BLaER1 (cell line): ENCODE results near the gene NR2F6.
A peak's percentile ranks its signal among the peaks of the same experiment; 100 is the strongest.

Experiments used
- H3K27ac ChIP-seq: shearing (Covaris generic); formaldehyde crosslinking; 2 replicates; pipeline ENCODE4 v1.8.1; 2022
- H3K27me3 ChIP-seq: shearing (Covaris generic); formaldehyde crosslinking; 2 replicates; pipeline ENCODE4 v1.8.1; 2022
- H3K36me3 ChIP-seq: shearing (Covaris generic); formaldehyde crosslinking; 2 replicates; pipeline ENCODE4 v1.8.1; 2022
- H3K4me1 ChIP-seq: shearing (Covaris generic); formaldehyde crosslinking; 2 replicates; pipeline ENCODE4 v1.8.1; 2022
- H3K4me2 ChIP-seq: shearing (Covaris generic); formaldehyde crosslinking; 2 replicates; pipeline ENCODE4 v1.8.1; 2022
- H3K4me3 ChIP-seq: shearing (Covaris generic); formaldehyde crosslinking; 2 replicates; pipeline ENCODE4 v1.8.1; 2022
- H3K9ac ChIP-seq: shearing (Covaris generic); formaldehyde crosslinking; 2 replicates; pipeline ENCODE4 v1.8.1; 2022
- H3K9me3 ChIP-seq: shearing (Covaris generic); formaldehyde crosslinking; 2 replicates; pipeline ENCODE4 v1.8.1; 2022
- H4K20me1 ChIP-seq: shearing (Covaris generic); formaldehyde crosslinking; 2 replicates; pipeline ENCODE4 v1.8.1; 2022
- Cebpa-rat ChIP-seq: shearing (Covaris generic); IDR thresholded peaks from 2 replicates; pipeline ENCODE4 v1.8.1; 2022

Gene NR2F6

DNA sequence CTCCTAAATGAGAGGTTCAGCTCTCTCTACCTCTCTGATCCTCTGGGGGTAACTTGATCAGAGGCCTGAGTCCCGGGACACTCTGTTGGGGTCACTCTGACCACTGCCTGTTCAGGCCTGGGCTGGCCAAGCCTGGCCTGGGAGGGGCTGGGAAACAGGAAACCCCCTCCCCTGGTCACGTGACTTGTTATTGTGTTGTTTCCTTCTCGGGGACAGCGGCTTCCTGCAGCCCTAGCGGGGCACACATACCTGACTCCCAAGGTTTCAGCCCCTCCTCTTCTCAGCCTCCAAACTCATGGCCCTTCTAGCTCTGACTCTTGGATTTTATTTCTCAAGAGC lies 18.9 kb upstream of the NR2F6 start, which contains the start of gene USHBP1:
TSS of gene USHBP1 (minus strand) at position 105 of the 339 bp plus-strand sequence. CDS start 446 bp downstream, outside the sequence.
- TF ChIP-seq Cebpa-rat = no peak
- Histone ChIP-seq H3K27me3 (no peaks in the 10 kb centered on the region), H3K4me2 (peak within 1 kb of the TSS; percentile 40), H3K9ac (no peak within 1 kb of the TSS), H3K27ac (0 out of 2 replicates have a peak within 1 kb of the TSS, but pooled peaks have one; percentile 20), H3K36me3 (peaks cover 11% of the 10 kb centered on the region), H4K20me1 (no peaks in the 10 kb centered on the region), H3K4me3 (no peak within 1 kb of the TSS), H3K9me3 (no peaks in the 10 kb centered on the region), H3K4me1 (peaks cover 51% of the 10 kb centered on the region)

DNA sequence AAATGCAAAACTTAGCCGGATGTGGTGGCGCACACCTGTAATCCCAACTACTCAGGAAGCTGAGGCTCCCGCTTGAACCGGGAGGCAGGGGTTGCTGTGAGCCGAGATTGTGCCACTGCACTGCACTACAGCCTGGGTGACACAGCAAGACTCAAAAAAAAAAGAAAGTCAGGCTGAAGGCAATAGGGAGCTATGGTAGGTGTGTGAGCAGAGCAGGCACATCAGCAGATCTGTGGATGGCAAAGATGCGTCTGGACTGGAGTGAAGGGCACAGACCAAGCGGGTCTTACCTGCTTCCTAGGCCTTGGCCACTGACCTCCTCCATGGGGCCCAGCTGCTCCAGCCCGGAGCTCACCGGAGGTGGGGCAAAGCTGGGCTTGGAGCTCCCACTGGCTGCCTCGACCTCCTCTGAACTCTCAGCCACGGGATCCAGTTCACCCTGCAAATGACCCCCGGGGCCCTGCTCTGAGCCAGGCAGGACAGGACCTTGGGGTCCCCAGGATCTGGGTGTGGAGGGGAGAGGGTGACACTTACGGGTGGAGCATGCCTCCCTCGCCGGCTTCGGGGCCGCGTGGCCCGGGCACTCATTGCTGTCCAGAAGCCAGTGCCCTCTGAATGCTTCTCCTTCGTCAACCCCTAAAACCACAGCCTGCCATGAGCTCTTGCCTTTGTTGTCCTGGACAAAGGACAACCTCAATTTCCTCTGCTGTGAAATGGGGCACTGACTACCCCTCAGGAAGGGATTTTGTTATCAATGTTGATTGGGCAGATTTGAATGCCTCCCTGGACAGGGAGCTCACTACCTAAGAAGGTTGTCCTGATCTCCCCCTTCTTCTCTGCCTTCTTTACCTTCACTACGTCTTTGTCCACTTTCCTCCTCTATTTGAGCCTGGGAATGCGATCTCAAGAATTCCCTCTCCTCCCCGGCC lies 18.3 kb upstream of the NR2F6 start:
- H4K20me1 ChIP-seq = no peaks in the 10 kb centered on the region
- no peaks in the 10 kb centered on the region for H3K9me3 ChIP-seq
- no peak for TF ChIP-seq Cebpa-rat
- H3K27me3 ChIP-seq = no peaks in the 10 kb centered on the region
- H3K27ac ChIP-seq = 0 out of 2 replicates have a peak overlapping the region, but pooled peaks have one; percentile 20
- H3K4me3 ChIP-seq = no peak overlapping the region
- peak overlapping the region; percentile 40 for H3K4me2 ChIP-seq
- no peak overlapping the region for H3K9ac ChIP-seq
- peaks cover 50% of the 10 kb centered on the region for H3K4me1 ChIP-seq
- H3K36me3 ChIP-seq = peaks cover 5% of the 10 kb centered on the region

DNA sequence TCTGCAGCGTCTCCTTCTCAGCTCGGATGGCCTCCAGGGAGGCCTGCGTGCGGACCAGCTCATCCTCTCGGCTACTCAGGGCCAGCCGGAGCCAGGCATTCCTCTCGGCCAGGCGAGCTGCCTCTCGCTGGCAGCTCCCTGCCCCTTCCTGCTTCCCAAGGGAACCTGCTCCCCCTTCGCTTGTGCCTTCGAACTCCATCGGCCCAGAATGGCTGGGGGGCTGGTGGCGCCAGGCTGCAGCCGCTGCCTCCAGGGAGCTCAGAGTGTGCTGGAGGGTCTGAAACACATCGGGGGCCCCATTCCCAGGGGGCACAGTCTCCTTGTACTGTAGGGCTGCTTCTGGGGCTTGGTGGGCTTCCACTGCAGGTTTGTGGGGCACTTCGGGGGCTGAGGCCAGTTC lies 16.8 kb upstream of the NR2F6 start:
- Histone ChIP-seq H3K4me3 (no peak overlapping the region), H3K27me3 (no peaks in the 10 kb centered on the region), H4K20me1 (no peaks in the 10 kb centered on the region), H3K4me1 (peaks cover 38% of the 10 kb centered on the region), H3K9me3 (no peaks in the 10 kb centered on the region), H3K4me2 (no peak overlapping the region), H3K27ac (no peak overlapping the region), H3K9ac (peak overlapping the region; percentile 38; the same call in 1 of the 2 replicates), H3K36me3 (no peaks in the 10 kb centered on the region)
- no peak for TF ChIP-seq Cebpa-rat

DNA sequence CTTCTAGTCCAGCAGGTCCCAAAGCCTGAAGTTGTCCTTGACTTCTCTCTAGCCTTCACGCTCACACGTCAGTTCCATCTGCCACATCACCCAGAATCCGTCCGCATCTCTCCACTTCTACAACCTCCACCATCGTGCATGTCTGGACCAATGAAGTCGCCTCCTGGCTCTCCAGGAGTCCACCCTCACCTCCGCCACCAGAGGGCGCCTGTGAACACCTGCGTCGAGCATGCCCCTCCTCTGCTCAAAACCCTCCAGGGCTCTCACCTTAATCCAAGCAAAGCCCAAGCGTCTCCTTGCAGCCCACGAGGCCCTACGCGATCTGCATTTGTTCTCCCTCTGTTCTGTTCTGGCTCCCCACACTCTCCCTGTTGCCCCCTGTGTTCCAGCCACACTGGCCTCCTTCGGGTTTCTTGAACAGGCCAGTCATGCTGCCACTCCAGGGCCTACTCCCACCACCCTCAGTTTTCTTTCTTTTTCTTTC lies 15.2 kb upstream of the NR2F6 start:
- TF ChIP-seq Cebpa-rat = no peak
- Histone ChIP-seq H3K36me3 (no peaks in the 10 kb centered on the region), H3K27ac (no peak overlapping the region), H3K4me1 (peaks cover 29% of the 10 kb centered on the region), H3K9me3 (no peaks in the 10 kb centered on the region), H3K4me2 (0 out of 2 replicates have a peak overlapping the region, but pooled peaks have one; percentile 36), H3K27me3 (no peaks in the 10 kb centered on the region), H3K9ac (no peak overlapping the region), H4K20me1 (no peaks in the 10 kb centered on the region), H3K4me3 (no peak overlapping the region)

DNA sequence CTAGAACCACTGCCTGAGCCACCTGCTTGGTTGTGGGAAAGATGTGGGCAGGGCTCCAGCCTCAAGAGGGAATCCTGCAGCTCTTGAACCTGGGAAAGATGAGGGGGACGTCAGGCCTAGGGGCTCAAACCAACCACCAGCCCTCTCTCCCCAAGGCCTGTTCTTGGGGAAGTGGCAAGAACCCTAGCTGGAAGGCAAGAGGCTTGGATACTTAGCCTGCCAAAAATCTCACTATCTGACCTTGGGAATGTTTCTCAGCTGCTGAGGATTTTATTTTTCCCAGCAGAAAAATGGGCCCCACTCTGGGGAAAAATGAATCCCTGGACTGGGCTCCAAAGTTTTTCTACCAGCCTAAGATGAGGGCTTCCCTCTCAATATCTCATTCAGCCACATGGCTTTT lies 14.2 kb upstream of the NR2F6 start:
- Histone ChIP-seq H3K9me3 (no peaks in the 10 kb centered on the region), H3K4me2 (no peak overlapping the region), H3K9ac (no peak overlapping the region), H3K27me3 (no peaks in the 10 kb centered on the region), H3K4me1 (peaks cover 24% of the 10 kb centered on the region), H4K20me1 (no peaks in the 10 kb centered on the region), H3K27ac (no peak overlapping the region), H3K4me3 (no peak overlapping the region), H3K36me3 (no peaks in the 10 kb centered on the region)
- TF ChIP-seq Cebpa-rat = no peak

DNA sequence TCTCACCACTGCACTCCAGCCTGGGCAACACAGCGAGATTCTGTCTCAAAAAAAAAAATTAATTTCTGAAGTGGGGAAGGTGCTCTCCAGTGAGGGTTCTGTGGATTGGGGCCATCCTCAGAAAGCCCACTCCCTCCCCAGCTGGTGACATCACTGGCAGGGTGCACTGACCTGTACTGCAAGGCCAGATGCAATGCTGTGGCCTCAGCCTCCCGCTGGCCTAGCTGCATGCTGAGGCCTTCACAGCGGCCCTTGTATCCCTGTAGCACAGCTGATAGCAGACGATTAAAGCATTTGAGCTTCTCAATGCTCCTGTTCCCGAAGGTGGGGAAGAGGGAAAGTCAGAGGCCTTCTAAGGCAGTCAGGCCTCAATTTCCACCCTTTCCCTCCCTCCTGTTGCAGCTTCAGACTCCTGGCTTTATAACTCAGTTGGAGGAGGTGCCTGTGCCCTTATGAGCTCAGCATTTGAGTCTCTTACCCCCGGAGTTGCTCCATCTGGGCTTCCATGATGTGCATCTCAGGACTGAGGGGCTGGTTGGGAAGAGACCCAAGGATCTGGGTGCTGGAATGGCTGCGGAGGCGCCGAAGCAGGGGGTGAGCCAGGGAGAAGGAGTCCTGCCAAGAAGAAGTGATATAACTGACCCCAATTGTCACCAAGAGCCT lies 13.5 kb upstream of the NR2F6 start:
- Histone ChIP-seq H3K4me2 (no peak overlapping the region), H3K27ac (no peak overlapping the region), H3K27me3 (no peaks in the 10 kb centered on the region), H3K4me3 (no peak overlapping the region), H4K20me1 (no peaks in the 10 kb centered on the region), H3K36me3 (no peaks in the 10 kb centered on the region), H3K9me3 (no peaks in the 10 kb centered on the region), H3K9ac (no peak overlapping the region), H3K4me1 (peaks cover 23% of the 10 kb centered on the region)
- no peak for TF ChIP-seq Cebpa-rat

DNA sequence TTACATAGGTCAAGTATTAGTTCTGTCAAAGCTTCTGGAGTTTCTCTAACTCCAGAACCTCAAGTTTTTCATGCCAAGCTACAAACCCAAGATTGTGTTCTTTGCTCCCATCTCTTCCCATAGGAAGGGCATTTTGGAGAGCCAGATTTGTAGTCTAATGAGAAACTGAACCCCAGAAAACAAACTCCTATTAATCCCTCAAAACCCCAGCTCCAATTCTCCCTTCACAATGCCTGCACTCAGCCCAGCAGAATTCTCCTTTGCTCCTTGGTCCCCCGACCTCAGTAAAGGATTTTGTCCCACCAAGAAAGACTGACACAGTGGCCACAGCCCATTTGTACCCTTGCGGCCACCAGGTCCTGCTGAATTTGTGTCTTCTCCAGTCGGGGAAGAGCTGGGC lies 10.4 kb upstream of the NR2F6 start:
- H3K4me2 ChIP-seq = no peak overlapping the region
- no peaks in the 10 kb centered on the region for H3K36me3 ChIP-seq
- no peak overlapping the region for H3K4me3 ChIP-seq
- H3K27ac ChIP-seq = no peak overlapping the region
- H3K9me3 ChIP-seq = no peaks in the 10 kb centered on the region
- H3K9ac ChIP-seq = no peak overlapping the region
- no peak for TF ChIP-seq Cebpa-rat
- no peaks in the 10 kb centered on the region for H3K27me3 ChIP-seq
- H3K4me1 ChIP-seq = peaks cover 16% of the 10 kb centered on the region
- H4K20me1 ChIP-seq = no peaks in the 10 kb centered on the region

DNA sequence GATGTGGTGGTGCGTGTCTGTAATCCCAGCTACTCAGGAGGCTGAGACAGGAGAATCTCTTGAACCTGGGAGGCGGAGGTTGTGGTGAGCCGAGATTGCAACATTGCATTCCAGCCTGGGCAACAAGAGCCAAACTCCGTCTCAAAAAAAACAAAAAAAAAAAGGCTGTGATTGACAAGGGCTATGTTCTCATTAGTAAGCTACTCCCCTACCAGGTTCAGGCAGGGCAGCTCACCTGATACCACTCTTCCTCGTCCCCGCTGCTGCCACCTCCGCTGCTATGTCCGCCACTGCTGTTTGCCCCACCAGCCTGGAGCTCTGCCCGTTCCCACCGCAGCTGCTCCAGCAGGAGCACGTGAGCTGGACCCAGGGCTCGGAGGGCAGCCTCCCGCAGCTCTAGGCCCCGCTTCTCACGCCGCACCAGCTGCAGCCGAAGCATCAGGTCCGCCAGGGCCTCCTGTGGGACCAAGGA lies 9.5 kb upstream of the NR2F6 start:
- no peak overlapping the region for H3K4me3 ChIP-seq
- no peak overlapping the region for H3K4me2 ChIP-seq
- H3K27ac ChIP-seq = no peak overlapping the region
- H3K9ac ChIP-seq = no peak overlapping the region
- no peaks in the 10 kb centered on the region for H3K36me3 ChIP-seq
- no peaks in the 10 kb centered on the region for H3K27me3 ChIP-seq
- TF ChIP-seq Cebpa-rat = no peak
- H3K9me3 ChIP-seq = no peaks in the 10 kb centered on the region
- H4K20me1 ChIP-seq = no peaks in the 10 kb centered on the region
- H3K4me1 ChIP-seq = peaks cover 11% of the 10 kb centered on the region

DNA sequence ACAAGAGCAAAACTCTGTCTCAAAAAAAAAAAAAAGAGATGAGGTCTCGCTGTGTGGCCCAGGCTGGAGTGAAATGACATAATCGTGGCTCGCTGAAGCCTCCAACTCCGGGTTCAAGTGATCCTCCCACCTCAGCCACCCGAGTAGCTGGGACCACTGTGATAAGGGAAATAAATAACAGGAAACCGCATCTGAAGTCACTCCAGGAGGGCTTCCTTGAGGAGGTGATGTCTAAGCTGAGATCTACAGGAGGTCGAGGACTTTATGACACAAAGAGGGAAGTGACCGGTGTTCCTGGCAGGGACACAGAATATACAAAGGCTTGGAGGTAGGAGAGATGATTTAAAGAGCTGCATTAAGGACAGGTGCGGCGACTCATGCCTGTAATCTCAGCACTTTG lies 8.9 kb upstream of the NR2F6 start:
- no peak overlapping the region for H3K4me3 ChIP-seq
- no peaks in the 10 kb centered on the region for H4K20me1 ChIP-seq
- no peak overlapping the region for H3K4me2 ChIP-seq
- TF ChIP-seq Cebpa-rat = no peak
- H3K36me3 ChIP-seq = no peaks in the 10 kb centered on the region
- no peaks in the 10 kb centered on the region for H3K27me3 ChIP-seq
- H3K4me1 ChIP-seq = peaks cover 15% of the 10 kb centered on the region
- H3K9ac ChIP-seq = no peak overlapping the region
- no peaks in the 10 kb centered on the region for H3K9me3 ChIP-seq
- no peak overlapping the region for H3K27ac ChIP-seq
